ENCODE measurements around the gene GALR1. TPM values are rescaled to one million over a fixed set of nuclear protein-coding genes. Genes with fewer than 3 reads are reported as not detected.

The GALR1 gene
- total and polyA plus RNA-seq, 8 donors, result under 0.01 to 1.8 (median 0.30) TPM; not detected in 4

DNA sequence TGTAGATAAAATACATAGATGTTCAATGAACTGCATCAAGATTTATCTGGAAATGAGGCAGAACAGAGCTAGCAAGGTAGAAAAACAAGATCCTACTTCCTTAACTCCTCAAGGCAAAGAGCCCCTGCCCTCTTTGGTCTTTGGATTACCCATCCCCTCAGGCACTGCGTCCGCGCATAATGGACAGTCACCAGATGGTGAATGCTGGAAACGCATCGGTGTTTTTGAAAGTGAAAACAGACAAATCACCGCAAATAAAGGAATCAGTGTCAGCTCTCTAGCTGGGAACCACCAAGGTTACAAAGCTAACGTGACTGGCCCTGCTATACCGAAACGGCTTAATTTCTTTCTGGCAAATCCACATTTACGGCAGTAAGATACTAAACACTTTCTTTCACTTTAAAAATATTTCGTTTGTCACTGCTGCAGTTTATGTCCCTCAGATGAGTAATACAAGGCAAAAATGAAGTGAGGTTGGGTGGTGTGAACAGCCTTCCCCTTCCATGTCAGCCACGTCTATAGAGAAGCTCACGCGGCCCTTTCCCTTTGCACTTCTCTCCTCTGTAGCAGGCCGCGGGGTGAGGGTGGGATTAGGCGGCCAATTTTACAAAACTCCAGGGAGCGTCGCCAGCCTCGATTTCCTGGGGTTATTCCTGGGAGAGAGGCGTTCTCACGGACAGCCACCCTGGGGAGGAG is 627 bp upstream of the GALR1 start:
- intact Hi-C loops (cut with DNase I; ENCODE audit: low total_unique reads), result no loop called here
- peaks cover 26 to 33% (median 27%) of the 10 kb centered on the region in 4 donors for H3K4me1 ChIP-seq
- TF ChIP-seq EP300 (IDR thresholded peaks at IDR 0.05) (no peak), POLR2A (IDR thresholded peaks at IDR 0.05) (no peak), POLR2AphosphoS5 (IDR thresholded peaks at IDR 0.05) (no peak)
- TF ChIP-seq, protein P1, sequence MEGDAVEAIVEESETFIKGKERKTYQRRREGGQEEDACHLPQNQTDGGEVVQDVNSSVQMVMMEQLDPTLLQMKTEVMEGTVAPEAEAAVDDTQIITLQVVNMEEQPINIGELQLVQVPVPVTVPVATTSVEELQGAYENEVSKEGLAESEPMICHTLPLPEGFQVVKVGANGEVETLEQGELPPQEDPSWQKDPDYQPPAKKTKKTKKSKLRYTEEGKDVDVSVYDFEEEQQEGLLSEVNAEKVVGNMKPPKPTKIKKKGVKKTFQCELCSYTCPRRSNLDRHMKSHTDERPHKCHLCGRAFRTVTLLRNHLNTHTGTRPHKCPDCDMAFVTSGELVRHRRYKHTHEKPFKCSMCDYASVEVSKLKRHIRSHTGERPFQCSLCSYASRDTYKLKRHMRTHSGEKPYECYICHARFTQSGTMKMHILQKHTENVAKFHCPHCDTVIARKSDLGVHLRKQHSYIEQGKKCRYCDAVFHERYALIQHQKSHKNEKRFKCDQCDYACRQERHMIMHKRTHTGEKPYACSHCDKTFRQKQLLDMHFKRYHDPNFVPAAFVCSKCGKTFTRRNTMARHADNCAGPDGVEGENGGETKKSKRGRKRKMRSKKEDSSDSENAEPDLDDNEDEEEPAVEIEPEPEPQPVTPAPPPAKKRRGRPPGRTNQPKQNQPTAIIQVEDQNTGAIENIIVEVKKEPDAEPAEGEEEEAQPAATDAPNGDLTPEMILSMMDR (IDR thresholded peaks at IDR 0.05), result no peak
- no peak overlapping the region for H3K27ac ChIP-seq
- H3K36me3 ChIP-seq, result no peaks in the 10 kb centered on the region
- peaks cover 0 to 17% (median 7%) of the 10 kb centered on the region in 4 donors for H3K9me3 ChIP-seq
- 4 to 10% (median 6%) methylated on average over 19 to 22 of the region's 22 CpGs for WGBS, 5 donors
- peak overlapping the region; percentile 34 to 38 (median 36) for H3K4me3 ChIP-seq
- peaks cover 13 to 72% (median 47%) of the 10 kb centered on the region in 3 donors for H3K27me3 ChIP-seq
- DNase-seq, result no peak

DNA sequence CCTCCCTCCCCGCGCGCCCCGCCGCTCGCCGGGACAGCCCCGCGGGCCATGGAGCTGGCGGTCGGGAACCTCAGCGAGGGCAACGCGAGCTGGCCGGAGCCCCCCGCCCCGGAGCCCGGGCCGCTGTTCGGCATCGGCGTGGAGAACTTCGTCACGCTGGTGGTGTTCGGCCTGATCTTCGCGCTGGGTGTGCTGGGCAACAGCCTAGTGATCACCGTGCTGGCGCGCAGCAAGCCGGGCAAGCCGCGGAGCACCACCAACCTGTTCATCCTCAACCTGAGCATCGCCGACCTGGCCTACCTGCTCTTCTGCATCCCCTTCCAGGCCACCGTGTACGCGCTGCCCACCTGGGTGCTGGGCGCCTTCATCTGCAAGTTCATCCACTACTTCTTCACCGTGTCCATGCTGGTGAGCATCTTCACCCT is 865 bp downstream of the GALR1 start:
- H3K4me1 ChIP-seq, result peaks cover 26 to 33% (median 27%) of the 10 kb centered on the region in 4 donors
- 0 to 13% (median 7%) methylated on average over 1 to 40 of the region's 40 CpGs for whole genome bisulfite sequencing, 5 donors
- peak in 1 of 2 donors; percentile 24 for DNase-seq
- H3K9me3 ChIP-seq, result peaks cover 0 to 10% (median 7%) of the 10 kb centered on the region in 4 donors
- H3K27me3 ChIP-seq, result peaks cover 13 to 67% (median 52%) of the 10 kb centered on the region in 3 donors
- no peak overlapping the region for H3K27ac ChIP-seq
- peak overlapping the region; percentile 34 to 38 (median 36) for H3K4me3 ChIP-seq
- intact Hi-C loops (cut with DNase I; ENCODE audit: low total_unique reads), result no loop called here
- TF ChIP-seq POLR2AphosphoS5 (IDR thresholded peaks at IDR 0.05), result no peak
- TF ChIP-seq, protein P1 (IDR thresholded peaks at IDR 0.05), result no peak
- H3K36me3 ChIP-seq, result no peaks in the 10 kb centered on the region

DNA sequence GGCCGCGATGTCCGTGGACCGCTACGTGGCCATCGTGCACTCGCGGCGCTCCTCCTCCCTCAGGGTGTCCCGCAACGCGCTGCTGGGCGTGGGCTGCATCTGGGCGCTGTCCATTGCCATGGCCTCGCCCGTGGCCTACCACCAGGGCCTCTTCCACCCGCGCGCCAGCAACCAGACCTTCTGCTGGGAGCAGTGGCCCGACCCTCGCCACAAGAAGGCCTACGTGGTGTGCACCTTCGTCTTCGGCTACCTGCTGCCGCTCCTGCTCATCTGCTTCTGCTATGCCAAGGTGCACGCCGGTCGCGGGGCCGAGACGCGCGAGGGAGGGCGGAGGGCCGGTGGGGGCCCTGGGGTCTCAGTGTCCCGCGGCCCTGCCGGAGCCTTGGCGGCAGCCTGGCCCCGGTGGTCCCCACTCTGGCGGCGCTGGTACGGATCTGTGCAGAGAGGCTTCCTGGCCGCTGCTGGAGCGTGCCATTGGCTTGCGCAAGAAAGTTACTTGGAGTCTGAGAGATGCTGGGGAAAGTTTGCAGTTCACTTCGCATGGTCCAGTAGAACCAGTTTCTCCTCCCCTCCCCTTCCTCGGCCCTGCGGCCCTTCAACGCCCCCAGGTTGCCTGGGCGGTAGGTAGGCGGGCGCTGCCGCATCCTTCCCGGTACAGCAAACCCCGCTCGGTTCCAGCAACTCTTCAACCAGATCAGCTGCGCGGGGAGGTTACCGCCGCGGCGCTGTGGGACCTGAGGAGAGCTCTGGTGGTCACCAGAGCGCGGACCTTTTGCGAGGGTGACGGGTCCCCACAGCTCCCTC is 1.5 kb downstream of the GALR1 start:
- DNase-seq, result peak in 1 of 2 donors; percentile 43
- TF ChIP-seq POLR2AphosphoS5 (IDR thresholded peaks at IDR 0.05) (no peak), POLR2A (IDR thresholded peaks at IDR 0.05) (no peak), EP300 (IDR thresholded peaks at IDR 0.05) (no peak)
- TF ChIP-seq, protein P1 (IDR thresholded peaks at IDR 0.05), result no peak
- no peak overlapping the region for H3K27ac ChIP-seq
- peaks cover 26 to 33% (median 27%) of the 10 kb centered on the region in 4 donors for H3K4me1 ChIP-seq
- 4 to 8% (median 5%) methylated on average over 22 to 67 of the region's 67 CpGs for WGBS, 5 donors
- H3K36me3 ChIP-seq, result no peaks in the 10 kb centered on the region
- intact Hi-C loops (cut with DNase I; ENCODE audit: low total_unique reads), result no loop called here
- peak overlapping the region; percentile 3 to 36 (median 34) for H3K4me3 ChIP-seq
- peaks cover 0 to 10% (median 7%) of the 10 kb centered on the region in 4 donors for H3K9me3 ChIP-seq
- H3K27me3 ChIP-seq, result peaks cover 13 to 73% (median 52%) of the 10 kb centered on the region in 3 donors

DNA sequence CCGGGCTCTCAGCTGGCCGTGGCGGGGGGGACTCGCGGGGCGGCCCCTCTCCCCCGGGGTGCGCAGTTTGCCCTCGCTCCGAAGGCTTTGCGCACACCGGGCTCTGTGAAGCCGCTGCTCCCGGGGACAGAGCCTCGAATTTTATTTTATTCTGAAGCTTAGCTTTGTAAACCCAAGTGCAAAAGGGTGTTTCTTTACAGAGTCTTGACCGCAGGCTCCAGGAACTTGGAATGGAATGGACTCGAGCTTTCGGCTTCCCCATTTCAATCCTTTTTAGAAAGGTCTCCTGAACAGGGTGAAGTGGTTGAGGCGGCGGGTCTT is 2.0 kb downstream of the GALR1 start:
- H3K9me3 ChIP-seq, result peaks cover 0 to 8% (median 7%) of the 10 kb centered on the region in 4 donors
- intact Hi-C loops (cut with DNase I; ENCODE audit: low total_unique reads), result no loop called here
- H3K27ac ChIP-seq, result no peak overlapping the region
- 8 to 27% (median 13%) methylated on average over 8 to 20 of the region's 20 CpGs for WGBS, 5 donors
- H3K4me1 ChIP-seq, result peaks cover 26 to 33% (median 27%) of the 10 kb centered on the region in 4 donors
- TF ChIP-seq POLR2AphosphoS5 (IDR thresholded peaks at IDR 0.05), result no peak
- no peak for TF ChIP-seq POLR2A (IDR thresholded peaks at IDR 0.05)
- no peak for TF ChIP-seq EP300 (IDR thresholded peaks at IDR 0.05)
- TF ChIP-seq, protein P1 (IDR thresholded peaks at IDR 0.05), result no peak
- H3K36me3 ChIP-seq, result no peaks in the 10 kb centered on the region
- H3K4me3 ChIP-seq, result peak overlapping the region in 3 of 4 donors; percentile 3 to 36 (median 34)
- no peak for DNase-seq
- peaks cover 13 to 75% (median 52%) of the 10 kb centered on the region in 3 donors for H3K27me3 ChIP-seq

Measured in stomach (tissue), 9 donors.